Breast epithelium (tissue), 4 donors: ENCODE measurements around the gene MND1. TPM values are rescaled to one million over a fixed set of nuclear protein-coding genes. Genes with fewer than 3 reads are reported as not detected.
"Not testable (repeated sequence)": the region's sequence is repeated elsewhere in the genome, so short reads cannot be mapped to it uniquely, and the experiment has no call there.

Experiments used
- DNase-seq, 2 donors: peaks; one replicate each; pipeline ENCODE4 v3.0.0-alpha.2; 2019; ENCODE audit warnings: low spot score in 2 of 2
- H3K27ac ChIP-seq, 2 donors: fragments of 200-600 bp; sonication (generic) in 1 of 2; one replicate each; pipeline ENCODE4 v1.5.1; 2016 to 2019; ENCODE audit warnings: mild to moderate bottlenecking in 1 of 2
- H3K27me3 ChIP-seq, 2 donors: fragments of 200-600 bp; sonication (generic) in 1 of 2; one replicate each; pipeline versions ENCODE4 v1.5.1 to v1.6.0; 2017 to 2019; ENCODE audit warnings: control low read depth in 1 of 2, mild to moderate bottlenecking in 1 of 2
- H3K36me3 ChIP-seq: fragments of 200-600 bp; one replicate; pipeline ENCODE4 v1.5.1; 2019
- H3K4me1 ChIP-seq, 2 donors: fragments of 200-600 bp; sonication (generic); one replicate each; pipeline ENCODE4 v1.5.1; 2016 to 2019; ENCODE audit warnings: control low read depth in 1 of 2
- H3K4me3 ChIP-seq, 3 donors: fragments of 200-600 bp; sonication (generic); 1 replicate in 2 of 3; 2 replicates in 1 of 3; pipeline ENCODE4 v1.5.1; 2016 to 2019; ENCODE audit warnings: mild to moderate bottlenecking in 3 of 3, moderate library complexity in 2 of 3
- H3K9me3 ChIP-seq, 2 donors: fragments of 200-600 bp; sonication (generic) in 1 of 2; one replicate each; pipeline ENCODE4 v1.5.1; 2016 to 2019; ENCODE audit warnings: control low read depth in 1 of 2
- CTCF ChIP-seq, 3 donors: fragments of 450-650 bp; IDR thresholded peaks; one replicate each; pipeline ENCODE4 v1.5.1; 2016 to 2017; ENCODE audit warnings: antibody characterized with exemption in 3 of 3, mild to moderate bottlenecking in 3 of 3, moderate library complexity in 3 of 3
- POLR2A ChIP-seq: fragments of 450-650 bp; IDR thresholded peaks from one replicate; pipeline ENCODE4 v1.6.1; 2016; ENCODE audit warnings: antibody characterized with exemption, mild to moderate bottlenecking, moderate library complexity
- POLR2AphosphoS5 ChIP-seq, 3 donors: sonication (generic); formaldehyde crosslinking; IDR thresholded peaks; one replicate each; pipeline ENCODE4 v1.6.1; 2017; ENCODE audit warnings: antibody characterized with exemption in 3 of 3
- intact Hi-C: fragments of 100-400 bp; cut with DNase I; formaldehyde crosslinking; loops from one replicate; pipeline ENCODE4 v1.15.1; 2023; ENCODE audit warnings: low total_unique reads
- total RNA-seq, 3 donors: library from RNA; depleted of rRNA; stranded (reverse); fragments of >200 nt; gene quantifications; one replicate each; pipeline ENCODE4 v1.1.0, GENCODE V29; 2016

The MND1 gene
- total RNA-seq, 3 donors from 2014 or later, result 0.64 TPM; not detected in 2

- no peak for TF ChIP-seq POLR2A
- Histone ChIP-seq H3K27me3 (no peaks in the 10 kb centered on the region), H3K4me3 (no peak overlapping the region), H3K4me1 (no peaks in the 10 kb centered on the region), H3K9me3 (no peaks in the 10 kb centered on the region), H3K27ac (no peak overlapping the region), H3K36me3 (no peaks in the 10 kb centered on the region)
- no peak for DNase-seq
- intact Hi-C loops, result no loop called here
Observed at GRCh38 chr4:153458969-153459368, 114.5 kb downstream of the MND1 start.

- not testable (repeated sequence) for H3K36me3 ChIP-seq
Observed at GRCh38 chr4:153461549-153461948, 117.1 kb downstream of the MND1 start.

GRCh38 chr4:153464068-153464467 lies 119.6 kb downstream of the MND1 start:
- intact Hi-C loops, result loop anchor here (10.0 kb wide), 1 partner anchor 111 kb away; no protein-coding TSS in a partner anchor
- Histone ChIP-seq H3K4me1 (peaks cover 0 to 4% of the 10 kb centered on the region in 2 donors), H3K9me3 (no peaks in the 10 kb centered on the region), H3K4me3 (no peak overlapping the region), H3K36me3 (no peaks in the 10 kb centered on the region), H3K27ac (no peak overlapping the region), H3K27me3 (no peaks in the 10 kb centered on the region)
- TF ChIP-seq POLR2AphosphoS5 (IDR thresholded peaks at IDR 0.05) (no peak), POLR2A (no peak), CTCF (IDR thresholded peaks at IDR 0.05) (no peak)
- no peak for DNase-seq

More at GRCh38 chr4:153461549-153461948, 117.1 kb downstream of the MND1 start:
- H3K4me1 ChIP-seq, H3K4me3 ChIP-seq, DNase-seq, H3K9me3 ChIP-seq, H3K27ac ChIP-seq, H3K27me3 ChIP-seq: not testable (repeated sequence)
- intact Hi-C loops, result loop anchor here (10.0 kb wide), 1 partner anchor 113 kb away; no protein-coding TSS in a partner anchor

Other genes starting within 250 kb of the MND1 start
- gene TRIM2, start 140.2 kb upstream of the MND1 start, total RNA-seq, result 100 to 1,000 TPM in 1 of 3 donors, 10 to 100 TPM in 2; 26.7 to 109 (median 52.4) TPM
- gene TMEM131L, start 121.7 kb downstream of the MND1 start, total RNA-seq, result 10 to 100 TPM; 18.7 to 22.0 (median 19.5) TPM